Ascending aorta (tissue), 2 donors: Measurements from ENCODE around the gene CCL27. TPM values are rescaled to one million over a fixed set of nuclear protein-coding genes. Genes with fewer than 3 reads are reported as not detected.

Experiments used
- DNase-seq, 2 donors: peaks; one replicate each; pipeline ENCODE4 v3.0.0-alpha.2; 2019; ENCODE audit warnings: low spot score in 2 of 2
- H3K27ac ChIP-seq, 2 donors: fragments of 200-600 bp; sonication (generic); one replicate each; pipeline ENCODE4 v1.5.1; 2016 to 2017; ENCODE audit warnings: mild to moderate bottlenecking in 1 of 2
- H3K27me3 ChIP-seq: fragments of 200-600 bp; sonication (generic); one replicate; pipeline ENCODE4 v1.5.1; 2017
- H3K36me3 ChIP-seq, 2 donors: fragments of 200-600 bp; sonication (generic); one replicate each; pipeline ENCODE4 v1.5.1; 2016
- H3K4me1 ChIP-seq, 2 donors: fragments of 200-600 bp; sonication (generic); one replicate each; pipeline ENCODE4 v1.5.1; 2016 to 2017; ENCODE audit warnings: mild to moderate bottlenecking in 1 of 2
- H3K4me3 ChIP-seq, 2 donors: fragments of 200-600 bp; sonication (generic); one replicate each; pipeline ENCODE4 v1.5.1; 2016 to 2017; ENCODE audit warnings: mild to moderate bottlenecking in 1 of 2
- H3K9me3 ChIP-seq, 2 donors: fragments of 200-600 bp; sonication (generic); one replicate each; pipeline ENCODE4 v1.5.1; 2016
- CTCF ChIP-seq, 3 experiments: fragments of 200-600 bp in 2 of 3; fragments of 450-650 bp in 1 of 3; sonication (generic) in 2 of 3; IDR thresholded peaks; one replicate each; pipeline ENCODE4 v1.5.1; 2016 to 2019; ENCODE audit warnings: antibody characterized with exemption in 3 of 3, mild to moderate bottlenecking in 1 of 3, moderate library complexity in 1 of 3
- intact Hi-C: fragments of 100-400 bp; cut with DNase I; formaldehyde crosslinking; loops from one replicate; pipeline ENCODE4 v1.15.1; 2023
- total RNA-seq: library from RNA; depleted of rRNA; stranded (reverse); fragments of >200 nt; gene quantifications from one replicate; pipeline ENCODE4 v1.1.0, GENCODE V29; 2016

Gene CCL27
- total RNA-seq, 1 donor from 2014 or later = 9.3 TPM

GRCh38 chr9:34633166-34633565 lies 29.3 kb downstream of the CCL27 start:
- H3K27ac ChIP-seq = no peak overlapping the region
- no peaks in the 10 kb centered on the region for H3K9me3 ChIP-seq
- no peak for DNase-seq
- no peak overlapping the region for H3K4me3 ChIP-seq
- H3K36me3 ChIP-seq = no peaks in the 10 kb centered on the region
- peaks cover 9 to 22% of the 10 kb centered on the region in 2 donors for H3K4me1 ChIP-seq
- intact Hi-C loops = no loop called here
- H3K27me3 ChIP-seq = peaks cover 5% of the 10 kb centered on the region
- no peak for TF ChIP-seq CTCF (IDR thresholded peaks at IDR 0.05)

GRCh38 chr9:34630402-34631154 lies 31.9 kb downstream of the CCL27 start:
- TF ChIP-seq CTCF (IDR thresholded peaks at IDR 0.05) = no peak
- Histone ChIP-seq H3K9me3 (no peaks in the 10 kb centered on the region), H3K27me3 (peaks cover 12% of the 10 kb centered on the region), H3K36me3 (no peaks in the 10 kb centered on the region), H3K4me1 (peaks cover 9% of the 10 kb centered on the region in 2 donors), H3K4me3 (no peak overlapping the region), H3K27ac (no peak overlapping the region)
- intact Hi-C loops = no loop called here
- no peak for DNase-seq

- Histone ChIP-seq H3K27me3 (peaks cover 12% of the 10 kb centered on the region), H3K4me1 (peaks cover 9% of the 10 kb centered on the region in 2 donors), H3K4me3 (peak overlapping the region in 1 of 2 donors; percentile 66), H3K9me3 (no peaks in the 10 kb centered on the region), H3K27ac (no peak overlapping the region), H3K36me3 (no peaks in the 10 kb centered on the region)
- DNase-seq = no peak
- TF ChIP-seq CTCF (IDR thresholded peaks at IDR 0.05) = no peak
- intact Hi-C loops = no loop called here
These were observed 33.0 kb downstream of the CCL27 start for GRCh38 chr9:34629491-34629808.

DNA sequence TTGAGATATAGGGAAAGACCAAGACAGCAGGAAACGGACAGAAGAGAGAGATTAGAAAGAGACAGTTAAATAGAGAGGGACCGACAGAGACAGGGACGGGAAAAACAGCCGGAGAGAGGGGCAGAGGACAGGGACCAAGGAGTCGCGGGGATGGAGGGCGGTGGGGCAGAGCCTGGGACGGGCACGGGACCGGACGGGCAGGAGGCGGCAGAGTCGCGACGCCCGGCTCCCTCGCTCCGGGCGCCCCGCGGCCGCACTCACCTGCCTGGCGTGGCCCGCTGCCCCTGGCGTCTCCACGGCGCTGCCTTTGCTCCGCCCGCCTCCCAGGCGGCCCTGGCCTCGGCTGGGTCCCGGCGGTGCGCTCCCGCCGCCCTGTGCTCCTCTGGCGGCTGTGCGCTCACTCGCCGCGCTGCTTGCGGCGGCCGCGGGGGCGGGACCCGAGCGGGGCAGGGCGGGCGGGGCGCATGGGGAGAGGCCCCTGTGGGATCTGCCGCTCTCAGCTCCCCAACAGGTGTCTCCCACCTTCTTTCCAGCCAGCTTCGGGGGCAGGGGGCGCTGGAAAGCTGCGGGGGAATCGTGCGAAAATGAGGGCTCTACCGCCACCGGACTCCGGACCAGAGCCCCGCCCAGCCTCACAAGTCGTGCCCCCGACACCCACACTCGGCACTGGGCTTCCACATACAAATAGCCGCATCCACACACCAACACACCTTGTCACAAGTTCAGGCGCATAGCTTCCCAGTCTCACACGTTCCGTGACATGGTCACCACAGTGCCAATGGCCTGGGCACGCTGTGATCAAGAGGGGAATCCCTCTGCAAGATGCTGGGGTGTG lies 33.6 kb downstream of the CCL27 start, which contains the start of gene ARID3C:
Gene ARID3C, minus strand, starts transcription at position 411 of the 835 bp plus-strand sequence. CDS start 1,052 bp downstream, outside the sequence.
- peak within 1 kb of the TSS; percentile 48 to 66 for H3K4me3 ChIP-seq
- no peak within 1 kb of the TSS for H3K27ac ChIP-seq
- peaks cover 12% of the 10 kb centered on the region for H3K27me3 ChIP-seq

More for the DNA sequence above, 33.6 kb downstream of the CCL27 start, which contains the start of gene ARID3C:
- no peak for DNase-seq
- Histone ChIP-seq H3K9me3 (no peaks in the 10 kb centered on the region), H3K36me3 (no peaks in the 10 kb centered on the region), H3K4me1 (peaks cover 9% of the 10 kb centered on the region in 2 donors)
- intact Hi-C loops = no loop called here
- no peak for TF ChIP-seq CTCF (IDR thresholded peaks at IDR 0.05)
